ENCODE results near the gene STAB1. TPM values are rescaled to one million over a fixed set of nuclear protein-coding genes. Genes with fewer than 3 reads are reported as not detected.

The STAB1 gene
- total and polyA plus RNA-seq, 2 experiments from 2014 or later: 3.0 to 4.6 TPM

GRCh38 chr3:52468336-52468735 lies 26.8 kb upstream of the STAB1 start:
- 65% methylated on average over 9 of the region's 9 CpGs for WGBS (ENCODE audit: low lambda C conversion rate, missing lambda C conversion rate)
- Histone ChIP-seq H3K27ac (peak overlapping the region; percentile 69), H4K20me1 (ENCODE audit: insufficient read depth, poor library complexity, severe bottlenecking) (peaks cover 12% of the 10 kb centered on the region), H3K27me3 (no peaks in the 10 kb centered on the region), H2AFZ (no peak overlapping the region), H3K36me3 (replicated peaks; ENCODE audit: insufficient read depth, low read depth) (no peaks in the 10 kb centered on the region), H3K4me2 (peak overlapping the region; percentile 48), H3K4me1 (ENCODE audit: insufficient read depth) (peaks cover 17% of the 10 kb centered on the region), H3K4me3 (no peak overlapping the region), H3K9me3 (ENCODE audit: low read depth) (no peaks in the 10 kb centered on the region), H3K79me2 (peaks cover 60% of the 10 kb centered on the region), H3K9me2 (replicated peaks; ENCODE audit: insufficient read depth) (no peaks in the 10 kb centered on the region)
- no peak for TF ChIP-seq CTCF (IDR thresholded peaks at IDR 0.05; ENCODE audit: poor library complexity)
- TF ChIP-seq EZH2phosphoT487 (IDR thresholded peaks at IDR 0.05; ENCODE audit: low read depth, severe bottlenecking, unreplicated experiment): no peak
- TF ChIP-seq EZH2 (IDR thresholded peaks at IDR 0.05; ENCODE audit: borderline replicate concordance): no peak
- DNase-seq (ENCODE audit: low spot score): no peak

- H3K9me2 ChIP-seq (replicated peaks; ENCODE audit: insufficient read depth): no peaks in the 10 kb centered on the region
- 67% methylated on average over 5 of the region's 5 CpGs for WGBS (ENCODE audit: low lambda C conversion rate, missing lambda C conversion rate)
- DNase-seq (ENCODE audit: low spot score): no peak
- H3K27ac ChIP-seq: peak overlapping the region; percentile 69
- H3K36me3 ChIP-seq (replicated peaks; ENCODE audit: insufficient read depth, low read depth): no peaks in the 10 kb centered on the region
- no peaks in the 10 kb centered on the region for H3K27me3 ChIP-seq
- peak overlapping the region; percentile 48 for H3K4me2 ChIP-seq
- peaks cover 17% of the 10 kb centered on the region for H3K4me1 ChIP-seq (ENCODE audit: insufficient read depth)
- TF ChIP-seq EZH2phosphoT487 (IDR thresholded peaks at IDR 0.05; ENCODE audit: low read depth, severe bottlenecking, unreplicated experiment) (no peak), CTCF (IDR thresholded peaks at IDR 0.05; ENCODE audit: poor library complexity) (no peak), EZH2 (IDR thresholded peaks at IDR 0.05; ENCODE audit: borderline replicate concordance) (no peak)
- H3K9me3 ChIP-seq (ENCODE audit: low read depth): no peaks in the 10 kb centered on the region
- peaks cover 12% of the 10 kb centered on the region for H4K20me1 ChIP-seq (ENCODE audit: insufficient read depth, poor library complexity, severe bottlenecking)
- no peak overlapping the region for H3K4me3 ChIP-seq
- peaks cover 55% of the 10 kb centered on the region for H3K79me2 ChIP-seq
- no peak overlapping the region for H2AFZ ChIP-seq
These were observed 26.1 kb upstream of the STAB1 start for GRCh38 chr3:52469001-52469400.

GRCh38 chr3:52470920-52471319 lies 24.2 kb upstream of the STAB1 start:
- no peaks in the 10 kb centered on the region for H3K27me3 ChIP-seq
- no peaks in the 10 kb centered on the region for H3K9me2 ChIP-seq (replicated peaks; ENCODE audit: insufficient read depth)
- 99% methylated on average over 4 of the region's 4 CpGs for WGBS (ENCODE audit: low lambda C conversion rate, missing lambda C conversion rate)
- no peak for DNase-seq (ENCODE audit: low spot score)
- H4K20me1 ChIP-seq (ENCODE audit: insufficient read depth, poor library complexity, severe bottlenecking): peaks cover 12% of the 10 kb centered on the region
- H3K36me3 ChIP-seq (replicated peaks; ENCODE audit: insufficient read depth, low read depth): no peaks in the 10 kb centered on the region
- H2AFZ ChIP-seq: no peak overlapping the region
- H3K4me2 ChIP-seq: no peak overlapping the region
- H3K4me1 ChIP-seq (ENCODE audit: insufficient read depth): peaks cover 17% of the 10 kb centered on the region
- no peak overlapping the region for H3K27ac ChIP-seq
- H3K9me3 ChIP-seq (ENCODE audit: low read depth): no peaks in the 10 kb centered on the region
- TF ChIP-seq EZH2 (IDR thresholded peaks at IDR 0.05; ENCODE audit: borderline replicate concordance): no peak
- TF ChIP-seq EZH2phosphoT487 (IDR thresholded peaks at IDR 0.05; ENCODE audit: low read depth, severe bottlenecking, unreplicated experiment): no peak
- TF ChIP-seq CTCF (IDR thresholded peaks at IDR 0.05; ENCODE audit: poor library complexity): no peak
- H3K79me2 ChIP-seq: peaks cover 36% of the 10 kb centered on the region
- no peak overlapping the region for H3K4me3 ChIP-seq
